Measurements from ENCODE around the gene NINL.

GRCh38 chr20:25619514-25619913 is 34.2 kb upstream of the NINL start:
- TF ChIP-seq CTCF (IDR thresholded peaks at IDR 0.05) (no peak), POLR2A (IDR thresholded peaks at IDR 0.05) (no peak)

Data from Peyer's patch (tissue), 4 donors.